Calu3 (cell line): ENCODE data around the gene ITGB4. TPM values are rescaled to one million over a fixed set of nuclear protein-coding genes. Genes with fewer than 3 reads are reported as not detected.

ENCODE experiments used
- BruUV-seq: library from RNA; stranded (reverse); fragments of 400-500 nt; replicated peaks from 2 replicates; lab custom pipeline; 2021; lab: Mats Ljungman, UMichigan
- CTCF ChIA-PET: fragments of 300-600 bp; sonication (Branson Sonifier 250); formaldehyde crosslinking; loops from one replicate; lab custom pipeline; 2022; ENCODE audit warnings: antibody characterized with exemption; lab: Charles Lee
- DNase-seq: peaks from one replicate; pipeline ENCODE4 v3.0.0; 2022
- H3K27ac Mint-ChIP-seq: one replicate; pipeline ENCODE4 v1.8.0; 2022; ENCODE audit warnings: mixed read lengths; ENCODE audit not compliant: unreplicated experiment
- H3K27me3 Mint-ChIP-seq: one replicate; pipeline ENCODE4 v1.8.0; 2022; ENCODE audit warnings: mixed read lengths; ENCODE audit not compliant: unreplicated experiment
- H3K36me3 Mint-ChIP-seq: one replicate; pipeline ENCODE4 v1.8.0; 2022; ENCODE audit warnings: mild to moderate bottlenecking, moderate library complexity, mixed read lengths; ENCODE audit not compliant: insufficient read depth, unreplicated experiment
- H3K4me1 Mint-ChIP-seq: one replicate; pipeline ENCODE4 v1.8.0; 2022; ENCODE audit warnings: mild to moderate bottlenecking, low read depth, mixed read lengths; ENCODE audit not compliant: unreplicated experiment
- H3K4me3 Mint-ChIP-seq: one replicate; pipeline ENCODE4 v1.8.0; 2022; ENCODE audit warnings: mild to moderate bottlenecking, low read depth, moderate library complexity, mixed read lengths; ENCODE audit not compliant: unreplicated experiment
- H3K9me3 Mint-ChIP-seq: one replicate; pipeline ENCODE4 v1.8.0; 2022; ENCODE audit warnings: low read depth, mixed read lengths; ENCODE audit not compliant: unreplicated experiment
- intact Hi-C: fragments of 100-400 bp; cut with micrococcal nuclease; formaldehyde crosslinking; loops from one replicate; pipeline ENCODE4 v1.10.0; 2022; ENCODE audit not compliant: unreplicated experiment
- total RNA-seq: library from RNA; stranded (reverse); gene quantifications from 2 replicates; pipeline ENCODE4 v1.2.3, GENCODE V29; 2022
- TF ChIP-seq, protein P1 (sequence below): fragments of 200-600 bp; IDR thresholded peaks from one replicate; pipeline ENCODE4 v1.8.0; 2022; ENCODE audit warnings: antibody characterized with exemption; ENCODE audit not compliant: unreplicated experiment

Gene ITGB4
- total RNA-seq, 1 experiment from 2014 or later = 253 TPM

DNA sequence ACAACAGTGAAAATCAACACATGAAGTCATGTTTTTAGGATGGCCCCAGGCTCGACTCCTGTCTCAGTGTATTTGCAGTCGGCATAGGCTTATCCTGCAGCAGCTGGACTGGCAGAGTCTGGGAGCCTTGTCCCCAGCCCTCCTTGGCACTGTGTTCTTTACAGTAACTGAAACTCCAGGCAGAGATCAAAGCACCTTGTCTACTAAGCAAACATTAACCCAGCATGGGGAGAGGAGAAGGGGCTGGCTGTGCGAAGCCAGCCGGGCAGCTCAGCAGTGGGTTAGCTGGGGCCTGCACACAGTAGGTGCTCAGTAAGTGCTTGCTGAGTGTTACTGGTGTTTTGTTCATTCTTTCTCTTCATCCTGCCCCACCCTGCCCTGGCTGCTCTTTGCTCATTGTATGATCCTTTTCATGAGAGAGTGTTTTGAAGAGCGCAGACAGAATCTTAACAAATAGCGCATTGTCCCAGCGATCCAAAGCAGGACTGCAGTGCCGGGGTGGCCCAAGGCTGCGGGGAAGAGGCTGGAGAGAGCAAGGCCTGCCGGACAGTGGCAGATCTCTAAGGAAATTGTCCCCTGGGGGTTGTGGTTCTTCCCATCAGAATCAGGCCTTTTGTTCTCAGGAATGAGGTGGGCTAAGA is 23.5 kb upstream of the ITGB4 start:
- peaks cover 68% of the 10 kb centered on the region for H3K4me1 Mint-ChIP-seq
- H3K9me3 Mint-ChIP-seq = no peaks in the 10 kb centered on the region
- BruUV-seq = no TSS peak
- H3K4me3 Mint-ChIP-seq = peak overlapping the region; percentile 61
- peak; percentile 32 for DNase-seq
- CTCF ChIA-PET = interaction anchor here (0.9 to 1.4 kb wide), 2 partner anchors 9 to 23 kb away, joined by 3 to 4 read pairs; partner anchors contain the start of gene ITGB4
- H3K36me3 Mint-ChIP-seq = peaks cover 73% of the 10 kb centered on the region
- TF ChIP-seq, protein P1, sequence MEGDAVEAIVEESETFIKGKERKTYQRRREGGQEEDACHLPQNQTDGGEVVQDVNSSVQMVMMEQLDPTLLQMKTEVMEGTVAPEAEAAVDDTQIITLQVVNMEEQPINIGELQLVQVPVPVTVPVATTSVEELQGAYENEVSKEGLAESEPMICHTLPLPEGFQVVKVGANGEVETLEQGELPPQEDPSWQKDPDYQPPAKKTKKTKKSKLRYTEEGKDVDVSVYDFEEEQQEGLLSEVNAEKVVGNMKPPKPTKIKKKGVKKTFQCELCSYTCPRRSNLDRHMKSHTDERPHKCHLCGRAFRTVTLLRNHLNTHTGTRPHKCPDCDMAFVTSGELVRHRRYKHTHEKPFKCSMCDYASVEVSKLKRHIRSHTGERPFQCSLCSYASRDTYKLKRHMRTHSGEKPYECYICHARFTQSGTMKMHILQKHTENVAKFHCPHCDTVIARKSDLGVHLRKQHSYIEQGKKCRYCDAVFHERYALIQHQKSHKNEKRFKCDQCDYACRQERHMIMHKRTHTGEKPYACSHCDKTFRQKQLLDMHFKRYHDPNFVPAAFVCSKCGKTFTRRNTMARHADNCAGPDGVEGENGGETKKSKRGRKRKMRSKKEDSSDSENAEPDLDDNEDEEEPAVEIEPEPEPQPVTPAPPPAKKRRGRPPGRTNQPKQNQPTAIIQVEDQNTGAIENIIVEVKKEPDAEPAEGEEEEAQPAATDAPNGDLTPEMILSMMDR = no peak
- intact Hi-C loops = no loop called here
- H3K27me3 Mint-ChIP-seq = no peaks in the 10 kb centered on the region
- H3K27ac Mint-ChIP-seq = peak overlapping the region; percentile 96

- peak; percentile 37 for DNase-seq
- Mint-ChIP-seq H3K4me1 (peaks cover 59% of the 10 kb centered on the region), H3K36me3 (peaks cover 68% of the 10 kb centered on the region), H3K27me3 (no peaks in the 10 kb centered on the region), H3K27ac (no peak overlapping the region), H3K9me3 (no peaks in the 10 kb centered on the region), H3K4me3 (no peak overlapping the region)
- TF ChIP-seq, protein P1 = no peak
- BruUV-seq = no TSS peak
- intact Hi-C loops = no loop called here
- CTCF ChIA-PET = interaction anchor here (0.9 kb wide), 1 partner anchor 8 kb away, joined by 3 read pairs; no protein-coding TSS in a partner anchor
Measured at GRCh38 chr17:75698659-75699058, 22.6 kb upstream of the ITGB4 start.

GRCh38 chr17:75701288-75701687 is 20.0 kb upstream of the ITGB4 start:
- no peak for DNase-seq
- peaks cover 53% of the 10 kb centered on the region for H3K4me1 Mint-ChIP-seq
- H3K36me3 Mint-ChIP-seq = peaks cover 69% of the 10 kb centered on the region
- CTCF ChIA-PET = no interaction called here
- no TSS peak for BruUV-seq
- peak overlapping the region; percentile 29 for H3K4me3 Mint-ChIP-seq
- TF ChIP-seq, protein P1 = no peak
- no peaks in the 10 kb centered on the region for H3K9me3 Mint-ChIP-seq
- H3K27ac Mint-ChIP-seq = peak overlapping the region; percentile 77
- intact Hi-C loops = no loop called here
- no peaks in the 10 kb centered on the region for H3K27me3 Mint-ChIP-seq

GRCh38 chr17:75703191-75703590 is 18.1 kb upstream of the ITGB4 start:
- no peaks in the 10 kb centered on the region for H3K27me3 Mint-ChIP-seq
- CTCF ChIA-PET = no interaction called here
- no peak overlapping the region for H3K4me3 Mint-ChIP-seq
- BruUV-seq = no TSS peak
- no peak overlapping the region for H3K27ac Mint-ChIP-seq
- H3K36me3 Mint-ChIP-seq = peaks cover 66% of the 10 kb centered on the region
- H3K9me3 Mint-ChIP-seq = no peaks in the 10 kb centered on the region
- intact Hi-C loops = no loop called here
- peaks cover 52% of the 10 kb centered on the region for H3K4me1 Mint-ChIP-seq
- DNase-seq = no peak
- TF ChIP-seq, protein P1 = no peak
